Activated naive CD4-positive, alpha-beta T cell treated with Interleukin-2 at 50 U/mL for 16 hours (primary cell): ENCODE measurements around the gene OR13C8.
"Not testable (repeated sequence)": the region's sequence is repeated elsewhere in the genome, so short reads cannot be mapped to it uniquely, and the experiment has no call there.

ENCODE experiments used
- DNase-seq: peaks from one replicate; pipeline ENCODE4 v3.0.0-alpha.2; 2020

Gene OR13C8, protein sequence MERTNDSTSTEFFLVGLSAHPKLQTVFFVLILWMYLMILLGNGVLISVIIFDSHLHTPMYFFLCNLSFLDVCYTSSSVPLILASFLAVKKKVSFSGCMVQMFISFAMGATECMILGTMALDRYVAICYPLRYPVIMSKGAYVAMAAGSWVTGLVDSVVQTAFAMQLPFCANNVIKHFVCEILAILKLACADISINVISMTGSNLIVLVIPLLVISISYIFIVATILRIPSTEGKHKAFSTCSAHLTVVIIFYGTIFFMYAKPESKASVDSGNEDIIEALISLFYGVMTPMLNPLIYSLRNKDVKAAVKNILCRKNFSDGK

DNA sequence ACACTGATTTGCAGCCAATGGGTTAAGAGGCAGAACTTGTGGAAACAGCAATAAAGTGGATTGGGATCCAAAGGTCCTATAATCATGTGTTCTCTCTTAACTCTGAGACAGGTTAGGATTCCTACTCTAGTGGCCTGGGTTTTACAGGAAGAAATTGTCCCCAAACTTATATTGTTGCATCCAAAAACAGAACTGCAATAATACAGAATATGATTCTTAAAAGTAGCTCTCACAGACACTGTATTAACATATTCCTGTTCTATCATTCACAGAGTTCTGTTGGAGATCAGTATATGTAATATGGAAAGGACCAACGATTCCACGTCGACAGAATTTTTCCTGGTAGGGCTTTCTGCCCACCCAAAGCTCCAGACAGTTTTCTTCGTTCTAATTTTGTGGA, at the start of gene OR13C8:
Gene OR13C8 (plus strand): TSS at position 301 of the 400 bp plus-strand sequence. CDS start 0 bp downstream, at position 301.
- no peak for DNase-seq

DNA sequence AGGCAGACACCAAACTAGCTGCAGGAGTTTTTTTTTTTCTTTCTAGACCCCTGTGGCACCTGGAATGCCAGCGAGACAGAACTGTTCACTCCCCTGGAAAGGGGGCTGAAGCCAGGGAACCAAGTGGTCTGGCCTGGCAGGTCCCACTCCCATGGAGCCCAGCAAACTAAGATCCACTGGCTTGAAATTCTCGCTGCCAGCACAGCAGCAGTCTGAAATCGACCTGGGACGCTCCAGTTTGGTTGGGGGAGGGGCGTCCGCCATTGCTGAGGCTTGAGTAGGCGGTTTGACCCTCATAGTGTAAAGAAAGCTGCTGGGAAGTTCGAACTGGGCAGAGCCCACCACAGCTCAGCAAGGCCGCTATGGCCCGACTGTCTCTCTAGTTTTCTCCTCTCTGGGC, 48.7 kb upstream of the OR13C8 start:
- DNase-seq = not testable (repeated sequence)

DNA sequence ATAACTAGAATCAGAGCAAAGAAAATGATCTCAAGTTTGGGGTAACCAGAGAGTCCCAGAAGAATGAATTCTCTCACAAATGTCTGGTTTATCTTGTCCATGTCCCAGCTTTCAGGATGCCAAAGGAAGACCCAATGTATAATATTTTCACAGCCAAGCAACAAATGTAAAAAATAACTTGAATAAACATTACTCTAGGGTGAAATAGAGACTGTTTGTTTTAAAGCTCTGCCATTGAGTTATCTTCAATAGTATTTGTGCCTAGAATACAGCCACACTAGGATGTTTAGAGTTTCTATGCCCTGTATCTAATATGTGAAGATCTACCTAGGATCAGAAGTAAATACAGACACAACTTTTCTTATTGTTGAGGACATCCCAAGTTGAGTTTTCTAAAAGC, 41.9 kb upstream of the OR13C8 start, which contains the start of gene OR13C4:
Gene OR13C4 (minus strand): TSS at position 101 of the 400 bp plus-strand sequence. CDS start 0 bp downstream, at position 101.
- DNase-seq = no peak

DNA sequence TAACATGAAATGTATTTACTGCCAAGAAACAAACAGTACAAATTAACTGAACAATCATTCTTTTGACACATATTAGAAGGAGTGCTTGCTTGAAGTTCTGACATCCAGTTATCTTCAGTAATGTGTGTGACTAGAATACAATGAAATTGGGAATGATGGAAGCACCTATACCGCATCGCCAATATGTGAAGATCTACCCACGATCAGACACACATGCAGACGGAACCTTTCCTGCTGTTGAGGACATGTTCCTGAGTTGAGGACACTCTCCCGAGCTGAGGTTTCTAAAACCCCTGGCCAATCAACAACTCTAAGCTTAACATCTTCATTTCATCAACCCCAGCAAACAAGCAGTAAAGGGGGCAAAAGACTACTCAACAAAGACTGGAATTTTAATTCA, 32.2 kb upstream of the OR13C8 start, which contains the start of gene OR13C3:
Gene OR13C3 (minus strand): TSS at position 101 of the 400 bp plus-strand sequence. CDS start 133 bp downstream, outside the sequence.
- DNase-seq = no peak

DNA sequence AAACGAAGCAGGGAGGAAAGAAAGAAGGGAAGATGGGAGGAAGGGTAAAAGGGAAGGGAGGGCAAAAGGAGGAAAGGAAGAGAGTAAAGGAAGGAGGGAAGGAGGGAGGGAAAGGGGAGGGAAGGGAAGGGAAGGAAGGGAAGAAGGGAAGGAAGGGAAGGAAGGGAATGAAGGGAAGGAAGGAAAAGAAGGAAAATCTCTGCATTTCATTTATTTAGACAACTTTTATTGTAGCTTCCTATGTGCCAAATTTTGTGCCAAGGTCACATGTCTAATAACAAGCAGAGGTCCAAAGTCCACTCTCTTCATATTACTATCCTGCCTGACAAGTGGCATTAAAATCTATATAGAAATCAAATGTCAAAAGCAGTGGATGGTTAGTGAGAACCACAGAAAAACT, 29.7 kb upstream of the OR13C8 start:
- no peak for DNase-seq

DNA sequence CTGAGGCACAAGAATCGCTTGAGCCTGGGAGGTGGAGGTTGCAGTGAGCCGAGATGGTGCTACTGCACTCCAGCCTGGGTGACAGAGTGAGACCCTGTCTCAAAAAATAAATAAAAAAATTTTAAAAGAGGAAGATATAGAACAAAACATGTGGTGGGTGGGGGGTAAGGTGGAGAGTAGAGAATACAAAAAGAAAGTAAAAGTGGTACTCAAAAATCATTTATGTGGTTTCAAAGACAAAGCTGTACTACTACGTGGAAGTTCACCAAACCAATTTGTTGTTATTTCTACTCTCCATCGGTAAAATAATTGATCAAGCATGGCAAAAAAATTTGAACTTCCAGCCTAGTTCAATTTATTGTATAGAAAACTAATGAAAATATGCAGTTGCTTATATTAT, 24.3 kb upstream of the OR13C8 start:
- DNase-seq = no peak

DNA sequence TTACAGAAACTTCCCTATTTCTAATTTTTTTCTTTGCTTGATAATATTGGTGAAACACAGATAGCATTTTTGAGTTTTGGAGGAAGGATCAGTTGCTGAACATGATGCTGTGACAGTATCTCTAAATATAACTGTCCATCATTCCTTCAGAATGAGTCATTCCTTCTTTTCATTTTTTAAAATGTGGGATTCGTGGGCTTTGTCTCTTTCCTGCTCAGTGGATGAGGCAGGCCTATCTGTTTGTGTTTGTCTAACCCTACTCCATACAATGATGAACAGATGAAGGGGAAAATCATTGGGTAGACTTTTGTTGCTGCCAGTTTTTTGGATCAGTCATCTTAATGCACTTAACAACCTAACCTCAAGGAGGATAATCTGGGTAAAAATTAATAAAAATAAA, 15.7 kb upstream of the OR13C8 start:
- no peak for DNase-seq

DNA sequence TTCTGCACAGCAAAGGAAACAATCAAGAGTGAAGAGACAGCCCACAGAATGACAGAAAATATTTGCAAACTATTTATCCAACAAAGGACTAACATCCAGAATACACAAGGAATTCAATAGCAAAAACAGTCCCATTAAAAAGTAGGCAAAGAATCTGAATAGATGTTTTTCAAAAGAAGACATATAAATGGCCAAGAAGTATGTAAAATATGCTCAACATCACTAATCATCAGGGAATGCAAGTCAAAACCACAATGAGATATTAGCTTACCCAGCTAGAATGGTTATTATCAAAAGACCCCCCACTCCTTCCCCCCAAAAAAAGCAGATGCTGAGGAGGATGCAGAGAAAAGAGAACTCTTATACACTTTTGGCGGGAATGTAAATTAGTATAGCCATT, 13.4 kb upstream of the OR13C8 start:
- no peak for DNase-seq

DNA sequence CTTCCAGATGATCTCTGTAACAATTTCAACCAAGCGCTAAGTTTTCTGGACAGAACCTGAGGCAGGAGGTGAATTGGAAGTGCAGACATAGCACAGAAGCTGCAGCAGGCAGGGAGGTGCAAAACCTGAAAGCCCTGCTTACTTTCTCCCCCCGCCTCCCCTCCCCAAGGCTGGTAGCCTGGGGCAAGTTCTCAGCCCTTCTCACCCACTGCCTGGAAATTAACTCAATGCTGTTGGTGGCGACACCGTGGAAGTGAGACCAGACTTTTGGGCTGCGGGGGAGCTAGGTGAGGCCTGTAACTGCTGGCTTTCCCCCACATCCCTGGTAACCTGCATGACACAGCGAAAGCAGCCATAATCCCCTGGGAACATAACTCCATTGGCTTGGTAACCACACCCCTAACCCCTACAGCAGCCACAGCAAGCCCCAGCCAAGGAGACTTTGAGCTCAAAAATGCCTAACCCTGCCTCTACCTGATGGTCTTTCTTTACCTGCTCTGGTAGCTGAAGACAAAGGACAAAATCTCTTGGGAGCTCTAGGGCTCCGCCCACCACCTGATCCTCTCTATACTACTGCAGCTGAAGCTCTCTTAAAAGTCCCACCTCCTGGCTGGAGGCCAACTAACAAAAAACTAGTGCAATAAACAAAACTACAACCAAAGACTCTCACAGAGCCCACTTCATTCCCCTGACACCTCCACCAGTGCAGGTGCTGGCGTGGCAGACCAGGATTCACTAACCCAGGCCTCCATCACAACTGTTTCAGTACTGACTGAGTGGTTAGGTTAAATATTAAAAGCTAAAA, 11.9 kb upstream of the OR13C8 start:
- DNase-seq = no peak

DNA sequence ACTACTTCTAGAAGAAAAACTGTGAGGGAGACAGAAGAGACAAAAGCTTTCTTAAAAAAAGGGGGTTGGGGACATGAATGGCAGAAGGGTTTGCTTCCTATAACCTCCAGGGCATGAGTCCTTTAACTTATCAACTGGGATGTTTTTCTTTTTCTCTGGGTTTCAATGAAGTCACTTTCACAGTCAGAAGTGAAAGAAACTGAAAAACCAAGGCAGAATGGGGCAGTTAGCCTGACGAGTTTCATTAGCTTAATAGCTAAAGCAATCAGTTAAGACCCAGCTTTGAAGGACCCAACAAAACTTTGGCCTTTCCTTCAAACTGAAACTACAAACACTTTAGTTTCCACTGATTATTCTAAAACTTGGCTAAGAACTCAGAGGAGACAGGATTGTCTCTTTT, 4.6 kb upstream of the OR13C8 start:
- no peak for DNase-seq

DNA sequence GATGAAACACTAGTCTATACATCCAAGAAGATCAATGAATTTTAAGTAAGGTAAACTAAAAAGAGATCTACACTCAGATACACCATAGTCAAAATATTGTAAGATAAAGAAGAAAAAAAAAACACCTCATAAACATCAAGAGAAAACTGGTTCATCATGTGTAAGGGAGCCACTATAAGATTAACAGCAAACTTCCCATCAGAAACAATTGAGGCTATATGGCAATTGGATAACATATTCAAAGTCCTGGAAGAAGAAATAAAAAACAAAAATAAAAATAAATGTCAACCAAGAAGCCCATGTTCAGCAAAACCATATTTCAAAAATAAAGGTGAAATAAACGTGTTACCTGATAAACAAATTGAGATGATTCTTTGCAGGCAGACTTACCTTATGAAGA, 3.6 kb downstream of the OR13C8 start:
- no peak for DNase-seq

DNA sequence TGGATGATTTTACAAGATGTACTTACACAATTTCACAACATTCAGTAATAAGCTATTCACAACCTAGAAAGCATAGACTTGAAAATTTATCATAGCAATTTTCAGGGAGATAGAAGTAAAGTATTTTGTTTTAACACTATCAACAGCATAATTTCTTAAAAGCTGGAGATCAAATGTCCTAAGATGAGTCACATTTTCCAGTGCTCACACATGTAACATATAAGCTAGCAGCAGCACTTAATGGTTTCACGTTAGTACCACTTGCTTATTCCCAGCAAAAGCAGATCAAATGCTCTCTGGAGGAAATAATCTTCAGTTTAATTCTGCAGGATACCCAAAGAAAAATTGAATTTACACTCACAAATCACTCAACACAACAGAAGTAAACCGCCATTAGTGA, 6.5 kb downstream of the OR13C8 start:
- DNase-seq = no peak

DNA sequence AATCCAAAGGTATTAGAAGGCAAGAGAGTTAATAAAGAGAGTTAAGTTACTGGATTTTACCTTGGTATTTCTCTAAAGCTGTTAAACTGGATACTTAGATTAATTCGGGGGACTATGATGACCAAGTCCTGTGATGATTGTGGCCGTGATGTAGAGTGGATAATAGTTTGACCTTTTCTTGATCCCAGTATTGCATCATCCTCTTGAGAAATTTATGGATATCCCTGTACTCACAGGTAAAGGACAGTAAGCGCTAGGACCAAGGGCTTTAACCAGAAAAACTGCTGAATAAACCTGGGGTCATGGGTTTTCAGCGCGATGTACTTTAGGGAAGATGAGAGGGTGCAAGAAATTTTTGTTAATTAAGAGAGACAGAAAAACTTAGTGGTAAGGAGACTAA, 8.3 kb downstream of the OR13C8 start:
- no peak for DNase-seq

DNA sequence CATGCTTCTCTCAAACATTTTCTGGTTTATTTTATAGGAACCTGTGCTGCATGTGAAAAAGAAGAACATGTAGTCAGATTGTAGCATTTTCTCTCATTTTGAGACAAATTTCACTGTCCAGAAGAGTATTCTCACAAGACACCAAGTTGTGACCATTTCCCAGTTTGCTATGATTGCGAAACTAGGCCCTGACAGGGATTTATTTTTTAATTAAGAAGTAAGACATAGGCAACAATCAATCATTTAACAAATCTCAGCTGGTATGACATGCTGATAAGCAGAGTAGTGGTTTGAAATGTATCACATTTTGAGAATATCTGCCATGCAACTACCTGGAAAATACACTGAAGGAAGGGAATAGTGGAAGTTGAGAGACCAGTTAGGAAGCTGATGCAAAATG, 11.6 kb downstream of the OR13C8 start:
- DNase-seq = no peak

DNA sequence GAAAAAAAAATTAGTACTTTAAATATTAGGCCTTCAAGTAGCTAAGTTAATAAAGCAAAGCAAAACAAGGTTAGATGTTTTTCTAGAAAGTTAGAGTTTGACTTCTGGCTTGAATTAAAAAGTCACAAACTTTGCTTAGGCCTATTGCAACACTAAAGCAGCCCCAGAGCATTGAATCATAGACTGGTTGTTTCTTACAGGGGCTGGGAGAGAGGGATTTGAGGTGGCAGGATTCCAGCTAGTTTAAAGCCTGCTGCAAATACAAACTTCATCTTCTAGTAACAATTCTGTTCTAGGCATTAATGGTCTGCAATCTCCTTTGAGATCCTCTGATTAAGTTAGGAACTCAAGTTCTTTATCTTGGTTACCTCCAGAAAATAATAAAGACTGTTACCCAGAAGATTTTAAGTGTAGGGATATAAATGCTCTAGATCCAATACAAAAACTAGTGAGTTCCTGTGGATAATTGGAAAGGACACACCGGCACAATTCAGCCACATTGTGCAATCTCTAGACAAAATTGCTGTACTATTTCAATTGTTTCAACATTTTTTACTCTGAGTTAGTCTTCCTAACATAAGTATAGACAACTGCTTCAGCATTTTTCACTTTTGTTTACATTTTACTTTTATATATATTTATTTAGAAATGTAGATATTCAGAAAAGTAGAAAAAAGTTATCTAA, 17.7 kb downstream of the OR13C8 start:
- DNase-seq = no peak

DNA sequence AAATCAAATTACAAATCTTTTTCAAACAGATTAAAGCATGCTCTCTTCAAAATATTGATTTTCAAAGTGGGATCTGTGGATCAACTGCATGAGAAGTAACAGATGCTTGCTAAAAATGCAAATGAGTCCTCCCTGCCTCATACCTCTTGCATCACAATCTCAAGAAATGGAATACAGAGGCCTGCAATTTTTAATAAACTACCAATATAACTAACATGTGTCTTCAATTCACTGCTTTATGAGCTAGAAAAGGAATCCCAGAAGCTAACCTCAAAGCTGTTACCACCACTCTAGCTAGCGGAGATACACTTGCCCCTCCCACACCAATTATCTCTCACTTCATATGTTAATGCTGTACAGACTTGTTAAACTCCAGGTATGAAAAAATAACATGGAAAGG, 20.7 kb downstream of the OR13C8 start:
- DNase-seq = no peak

DNA sequence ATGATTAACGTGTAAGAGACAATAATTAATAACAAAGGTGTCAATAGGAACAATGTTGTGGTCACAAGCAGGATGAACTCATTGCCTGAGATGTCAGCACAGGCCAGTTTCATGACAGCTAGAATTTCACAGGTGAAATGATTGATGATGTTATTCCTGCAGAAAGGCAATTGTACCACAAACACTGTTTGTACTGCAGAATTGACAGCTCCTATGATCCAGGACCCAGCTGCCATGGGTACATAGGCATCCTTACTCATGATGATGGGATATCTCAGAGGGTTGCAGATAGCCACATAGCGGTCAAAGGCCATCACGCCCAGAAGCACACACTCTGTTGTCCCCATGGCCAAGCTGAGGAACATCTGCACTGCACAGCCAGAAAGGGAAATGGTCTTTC, 29.8 kb downstream of the OR13C8 start:
- not testable (repeated sequence) for DNase-seq

DNA sequence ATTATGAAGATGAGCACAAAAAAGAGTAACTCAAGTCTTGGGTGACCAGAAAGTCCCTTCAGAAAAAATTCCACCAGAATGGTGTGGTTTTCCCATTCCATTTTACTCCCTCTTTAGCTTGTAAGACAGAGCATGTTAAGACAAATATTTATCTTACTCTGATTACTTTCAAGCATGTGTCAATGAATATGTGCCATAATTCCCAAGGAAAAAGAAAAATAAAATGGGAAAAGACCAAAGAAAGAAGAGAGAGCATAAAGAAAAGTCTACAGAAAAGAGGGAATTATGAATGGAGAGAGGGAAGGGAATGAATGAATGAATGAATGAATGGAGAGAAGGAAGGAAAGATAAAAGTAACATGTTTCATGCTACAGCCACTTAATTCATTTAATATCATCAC, 30.3 kb downstream of the OR13C8 start, which contains the start of gene OR13C5:
Gene OR13C5 (minus strand): TSS at position 101 of the 400 bp plus-strand sequence. CDS start 0 bp downstream, at position 101.
- DNase-seq = not testable (repeated sequence)

DNA sequence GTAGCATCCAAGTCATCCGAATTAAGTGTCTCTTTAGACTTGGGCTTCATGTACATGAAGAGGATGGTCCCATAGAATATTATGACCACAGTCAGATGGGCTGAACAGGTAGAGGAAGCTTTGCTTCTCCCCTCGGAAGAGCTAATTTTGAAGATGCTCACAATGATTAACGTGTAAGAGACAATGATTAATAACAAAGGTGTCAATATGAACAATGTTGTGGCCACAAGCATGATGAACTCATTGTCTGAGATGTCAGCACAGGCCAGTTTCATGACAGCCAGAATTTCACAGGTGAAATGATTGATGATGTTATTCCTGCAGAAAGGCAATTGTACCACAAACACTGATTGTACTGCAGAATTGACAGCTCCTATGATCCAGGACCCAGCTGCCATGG, 35.8 kb downstream of the OR13C8 start:
- no peak for DNase-seq

DNA sequence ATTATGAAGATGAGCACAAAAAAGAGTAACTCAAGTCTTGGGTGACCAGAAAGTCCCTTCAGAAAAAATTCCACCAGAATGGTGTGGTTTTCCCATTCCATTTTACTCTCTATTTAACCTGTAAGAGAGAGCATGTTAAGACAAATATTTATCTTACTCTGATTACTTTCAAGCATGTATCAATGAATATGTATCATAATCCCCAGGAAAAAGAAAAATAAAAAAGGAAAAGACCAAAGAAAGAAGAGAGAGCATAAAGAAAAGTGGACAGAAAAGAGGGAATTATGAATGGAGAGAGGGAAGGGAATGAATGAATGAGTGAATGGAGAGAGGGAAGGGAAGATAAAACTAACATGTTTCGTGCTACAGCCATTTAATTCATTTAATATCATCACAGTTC, 36.6 kb downstream of the OR13C8 start, which contains the start of gene OR13C2:
Gene OR13C2 (minus strand): TSS at position 101 of the 400 bp plus-strand sequence. CDS start 0 bp downstream, at position 101.
- not testable (repeated sequence) for DNase-seq

DNA sequence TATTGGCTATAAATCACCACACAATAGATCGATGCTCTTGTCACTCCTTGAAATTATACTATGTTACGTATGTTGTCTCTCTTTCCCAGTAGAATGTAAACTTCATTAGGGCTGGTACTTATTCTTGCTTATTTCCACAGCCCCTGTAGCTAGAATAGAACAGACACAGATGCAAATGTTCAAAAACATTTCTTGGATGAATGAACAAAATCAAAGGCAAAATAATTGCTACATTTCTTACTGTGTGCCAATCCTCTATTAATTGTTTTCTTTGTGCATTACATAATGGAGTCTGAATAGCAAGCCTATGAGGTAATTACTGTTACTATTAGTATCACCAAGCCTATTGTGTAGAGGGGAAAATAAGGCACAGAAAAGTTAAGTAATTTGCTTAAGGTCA, 37.2 kb downstream of the OR13C8 start:
- DNase-seq = no peak

DNA sequence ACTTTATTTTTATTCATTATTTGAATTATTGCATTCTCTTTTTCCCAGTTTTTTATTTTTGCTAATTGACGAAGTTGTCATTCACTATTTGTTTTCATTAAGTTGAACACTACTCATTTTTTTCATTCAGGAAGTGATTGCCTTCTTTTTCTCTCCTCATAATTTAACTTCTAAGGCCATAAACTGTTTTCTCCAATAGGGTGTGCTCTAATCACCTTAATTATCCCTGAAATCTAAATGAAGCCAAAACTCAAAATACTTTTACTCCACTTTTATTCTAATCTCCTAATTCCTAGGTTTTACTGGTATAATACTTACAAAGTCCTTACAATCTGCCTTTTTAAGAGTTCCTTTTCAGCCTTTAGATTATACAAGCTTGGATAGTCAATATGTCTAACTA, 39.4 kb downstream of the OR13C8 start:
- DNase-seq = no peak

DNA sequence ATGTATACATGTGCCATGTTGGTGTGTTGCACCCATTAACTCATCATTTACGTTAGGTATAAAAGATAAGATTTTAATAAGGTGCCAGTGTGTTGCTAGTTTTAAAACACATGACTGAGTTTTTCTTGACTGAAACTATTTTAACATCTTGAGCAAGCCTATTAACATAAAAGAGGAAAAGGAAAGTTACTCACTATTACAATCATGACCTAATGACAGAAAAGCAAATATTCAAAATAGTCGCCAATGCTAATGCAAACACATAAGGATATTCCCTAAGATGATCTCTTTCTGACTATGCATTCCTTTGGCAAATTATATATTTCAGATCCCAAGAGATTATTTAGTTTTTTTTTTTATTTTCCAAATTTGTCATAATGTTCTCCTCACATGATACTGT, 42.2 kb downstream of the OR13C8 start:
- DNase-seq = no peak
